ENCODE measurements around the gene SYDE1.

- TF ChIP-seq POLR2AphosphoS5 (IDR thresholded peaks at IDR 0.05) = no peak
- no peak for TF ChIP-seq CTCF (IDR thresholded peaks at IDR 0.05)
- TF ChIP-seq EP300 (IDR thresholded peaks at IDR 0.05) = no peak
- TF ChIP-seq POLR2A (IDR thresholded peaks at IDR 0.05; ENCODE audit: low read depth) = no peak
These were observed 13.2 kb downstream of the SYDE1 start for GRCh38 chr19:15120135-15121026.

All from esophagus muscularis mucosa (tissue), 4 donors.